Measurements from ENCODE around the gene MRPS16.
A peak's percentile ranks its signal among the peaks of the same experiment; 100 is the strongest.
"Not testable (repeated sequence)": the region's sequence is repeated elsewhere in the genome, so short reads cannot be mapped to it uniquely, and the experiment has no call there.

The MRPS16 gene

DNA sequence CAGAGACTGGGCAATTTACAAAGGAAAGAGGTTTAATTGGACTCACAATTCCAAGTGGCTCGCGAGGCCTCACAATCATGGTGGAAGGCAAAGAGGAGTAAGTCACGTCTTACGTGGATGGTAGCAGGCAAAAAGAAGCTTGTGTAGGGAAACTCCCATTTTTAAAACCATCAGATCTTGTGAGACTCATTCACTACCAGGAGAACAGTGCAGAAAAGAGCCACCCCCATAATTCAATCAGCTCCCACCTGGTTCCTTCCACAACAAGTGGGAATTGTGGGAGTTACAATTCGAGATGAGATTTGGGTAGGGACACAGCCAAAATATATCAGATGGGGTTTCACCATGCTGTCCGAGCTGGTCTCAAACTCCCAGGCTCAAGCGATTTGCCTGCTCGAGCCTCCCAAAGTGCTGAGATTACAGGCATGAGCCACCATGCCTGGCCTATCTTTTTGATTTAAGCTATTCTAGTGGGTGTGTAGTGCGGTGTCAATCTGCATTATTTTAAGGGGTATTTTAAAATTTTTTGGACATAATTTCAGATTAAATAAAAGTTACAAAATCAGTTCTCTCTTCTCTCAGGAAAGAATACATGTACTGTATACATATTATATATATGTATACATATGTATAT is 9.0 kb upstream of the MRPS16 start:
- 92 to 97% methylated on average over 7 to 8 of the region's 9 CpGs for WGBS, 2 experiments (ENCODE audit: insufficient coverage in 2 of 2)
- Histone ChIP-seq H3K27ac (ENCODE audit: low read depth, low read length, severe bottlenecking) (no peak overlapping the region), H3K9me3 (ENCODE audit: control insufficient read depth, low read length) (peaks cover 11% of the 10 kb centered on the region), H3K4me1 (ENCODE audit: control insufficient read depth, insufficient read depth, low read length, poor library complexity, severe bottlenecking) (no peaks in the 10 kb centered on the region), H3K36me3 (ENCODE audit: control insufficient read depth, insufficient read depth, low read length) (no peaks in the 10 kb centered on the region), H3K4me3 (ENCODE audit: extremely low read depth, insufficient read depth, low read length, poor library complexity, severe bottlenecking) (no peak overlapping the region)

DNA sequence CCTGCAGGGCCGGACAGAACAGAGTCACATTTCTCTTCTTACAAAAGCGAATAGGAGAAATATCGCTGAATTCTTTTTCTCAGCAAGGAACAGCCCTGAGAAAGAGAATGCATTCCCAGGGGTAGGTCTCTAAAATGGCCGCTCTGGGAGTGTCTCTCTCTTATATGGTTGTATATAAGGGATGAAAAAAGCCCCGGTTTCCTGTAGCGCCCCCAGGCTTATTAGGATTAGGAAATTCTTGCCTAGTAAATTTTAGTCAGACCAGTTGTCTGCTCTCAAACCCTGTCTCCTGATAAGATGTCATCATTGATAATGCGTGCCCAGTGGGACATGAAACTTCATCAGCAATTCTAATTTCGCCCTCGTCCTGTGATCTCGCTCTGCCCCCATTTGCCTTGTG is 6.2 kb upstream of the MRPS16 start:
- not testable (repeated sequence) for H3K27ac ChIP-seq (ENCODE audit: low read depth, low read length, severe bottlenecking); H3K4me1 ChIP-seq (ENCODE audit: control insufficient read depth, insufficient read depth, low read length, poor library complexity, severe bottlenecking); H3K4me3 ChIP-seq (ENCODE audit: extremely low read depth, insufficient read depth, low read length, poor library complexity, severe bottlenecking); H3K36me3 ChIP-seq (ENCODE audit: control insufficient read depth, insufficient read depth, low read length)
- H3K9me3 ChIP-seq (ENCODE audit: control insufficient read depth, low read length) = peaks cover 11% of the 10 kb centered on the region
- WGBS, 2 experiments (ENCODE audit: insufficient coverage in 2 of 2) = 96% methylated on average over 7 to 8 of the region's 10 CpGs

DNA sequence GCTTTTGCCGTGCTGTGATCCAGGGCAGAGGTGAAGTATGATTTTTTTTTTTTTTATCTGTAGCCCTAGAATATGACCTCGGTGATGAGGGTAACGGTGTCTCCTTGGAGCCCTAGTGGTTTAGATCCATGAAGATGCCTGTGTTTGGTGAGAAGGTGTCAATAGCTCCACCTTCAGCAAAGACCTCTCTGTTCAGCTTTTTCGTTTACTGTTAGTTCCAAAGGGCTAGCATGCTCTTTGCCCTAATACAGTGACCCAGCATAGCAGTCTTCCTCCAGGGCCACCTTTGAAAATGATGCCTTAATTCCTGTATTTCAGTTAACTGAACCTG is 746 bp upstream of the MRPS16 start:
- 0 to 10% methylated on average over 2 to 4 of the region's 4 CpGs for WGBS, 2 experiments (ENCODE audit: insufficient coverage in 2 of 2)
- Histone ChIP-seq H3K4me1 (ENCODE audit: control insufficient read depth, insufficient read depth, low read length, poor library complexity, severe bottlenecking) (peaks cover 10% of the 10 kb centered on the region), H3K9me3 (ENCODE audit: control insufficient read depth, low read length) (no peaks in the 10 kb centered on the region), H3K27ac (ENCODE audit: low read depth, low read length, severe bottlenecking) (peak overlapping the region; percentile 91), H3K4me3 (ENCODE audit: extremely low read depth, insufficient read depth, low read length, poor library complexity, severe bottlenecking) (peak overlapping the region; percentile 70), H3K36me3 (ENCODE audit: control insufficient read depth, insufficient read depth, low read length) (peaks cover 25% of the 10 kb centered on the region)

DNA sequence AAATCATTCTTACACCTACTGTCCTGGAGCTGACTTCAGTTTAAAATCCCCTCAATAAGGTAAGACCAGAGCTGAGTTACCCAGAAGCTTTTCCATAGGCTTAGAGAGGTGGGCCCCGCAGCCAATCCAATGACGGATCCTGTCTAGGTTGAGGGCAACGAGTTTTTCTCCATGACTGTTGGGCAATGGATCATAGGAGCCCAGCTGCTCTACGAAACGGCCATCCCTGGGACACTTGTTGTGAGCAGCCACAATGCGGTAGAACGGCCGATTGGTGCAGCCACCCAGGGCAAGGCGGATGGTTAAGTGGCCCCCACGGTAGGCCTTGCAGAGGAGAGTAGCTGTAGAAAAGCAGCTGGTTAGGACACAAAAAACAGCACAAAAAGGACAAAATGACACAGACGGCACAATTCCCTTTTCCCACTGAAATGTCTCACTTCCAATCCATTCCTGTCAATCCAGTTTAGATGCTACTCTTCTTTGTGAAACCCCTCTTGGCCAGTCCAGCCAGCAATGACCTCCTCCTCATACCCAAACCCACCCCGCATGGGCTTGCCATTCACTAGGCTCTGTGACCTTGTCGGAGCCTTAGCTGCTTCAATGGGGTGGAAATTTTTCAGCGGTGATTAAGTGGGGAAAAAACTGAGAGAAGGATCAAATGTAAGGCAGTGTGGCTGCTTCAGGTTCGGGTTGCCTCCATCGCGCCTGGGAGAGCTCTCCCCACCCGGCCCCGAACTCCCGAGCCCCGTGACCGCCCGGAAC is 580 bp downstream of the MRPS16 start:
- H3K36me3 ChIP-seq (ENCODE audit: control insufficient read depth, insufficient read depth, low read length) = peaks cover 29% of the 10 kb centered on the region
- peak overlapping the region; percentile 70 for H3K4me3 ChIP-seq (ENCODE audit: extremely low read depth, insufficient read depth, low read length, poor library complexity, severe bottlenecking)
- 16 to 24% methylated on average over 19 to 21 of the region's 23 CpGs for WGBS, 2 experiments (ENCODE audit: insufficient coverage in 2 of 2)
- H3K9me3 ChIP-seq (ENCODE audit: control insufficient read depth, low read length) = no peaks in the 10 kb centered on the region
- peak overlapping the region; percentile 91 for H3K27ac ChIP-seq (ENCODE audit: low read depth, low read length, severe bottlenecking)
- peaks cover 15% of the 10 kb centered on the region for H3K4me1 ChIP-seq (ENCODE audit: control insufficient read depth, insufficient read depth, low read length, poor library complexity, severe bottlenecking)

DNA sequence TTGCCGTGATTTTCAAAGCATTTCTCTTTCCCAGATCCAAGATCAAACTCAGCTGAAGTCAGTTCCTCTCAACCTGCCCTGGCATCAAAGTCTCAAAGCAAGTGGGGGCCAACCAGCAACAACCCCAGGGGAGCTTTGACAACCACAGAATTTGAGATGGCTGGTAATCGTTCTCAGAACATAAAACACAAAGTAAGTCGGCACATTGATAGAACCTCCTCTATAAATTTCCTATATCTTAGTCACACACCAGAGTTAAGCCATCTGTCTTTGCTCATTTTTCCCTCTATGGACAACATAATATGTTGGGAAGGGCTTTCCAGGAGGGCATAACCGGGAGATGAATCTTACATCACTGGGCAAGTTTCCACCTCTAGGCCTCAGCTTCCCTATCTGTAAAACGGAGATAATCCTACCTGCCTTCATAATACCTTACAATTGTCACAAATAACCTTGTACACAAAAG is 4.2 kb downstream of the MRPS16 start:
- H3K36me3 ChIP-seq (ENCODE audit: control insufficient read depth, insufficient read depth, low read length) = peaks cover 55% of the 10 kb centered on the region
- no peak overlapping the region for H3K4me3 ChIP-seq (ENCODE audit: extremely low read depth, insufficient read depth, low read length, poor library complexity, severe bottlenecking)
- peak overlapping the region; percentile 94 for H3K27ac ChIP-seq (ENCODE audit: low read depth, low read length, severe bottlenecking)
- H3K4me1 ChIP-seq (ENCODE audit: control insufficient read depth, insufficient read depth, low read length, poor library complexity, severe bottlenecking) = peaks cover 17% of the 10 kb centered on the region
- 94 to 100% methylated on average over 4 of the region's 5 CpGs for WGBS, 2 experiments (ENCODE audit: insufficient coverage in 2 of 2)
- no peaks in the 10 kb centered on the region for H3K9me3 ChIP-seq (ENCODE audit: control insufficient read depth, low read length)

DNA sequence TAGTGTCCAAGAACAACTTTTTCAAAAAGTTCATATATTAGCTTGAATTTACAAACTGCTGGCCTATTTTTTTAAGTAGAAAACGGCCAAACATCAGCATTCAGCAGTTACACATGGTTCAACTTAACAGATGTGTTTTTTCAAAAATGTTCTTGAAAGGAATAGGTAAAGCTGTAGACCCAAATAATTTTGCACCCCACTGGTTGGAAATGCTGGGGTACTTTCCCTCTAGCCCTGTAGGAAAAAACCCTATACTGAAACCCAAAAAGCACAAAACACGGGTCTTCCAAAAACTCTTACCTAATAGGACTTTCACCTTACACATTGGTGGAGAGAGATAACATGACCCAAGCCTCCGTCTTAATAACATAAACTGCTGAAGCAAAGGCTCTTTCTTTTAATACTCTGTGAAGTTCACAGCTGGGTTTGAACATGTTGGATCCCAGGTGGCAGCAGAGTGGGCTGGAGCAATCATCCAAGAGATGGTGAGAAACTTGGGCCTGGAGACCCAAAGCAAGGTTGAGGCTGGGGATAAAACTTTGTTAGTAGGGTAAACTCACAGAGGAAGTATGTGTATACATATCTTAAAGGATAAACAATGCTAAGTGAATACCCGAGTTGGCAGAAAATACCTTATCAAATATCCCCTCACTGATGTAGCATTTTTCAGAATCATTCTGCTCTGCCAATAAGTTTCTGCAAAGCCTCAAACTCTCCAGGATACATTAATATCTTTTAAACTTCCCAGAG is 4.8 kb downstream of the MRPS16 start:
- Histone ChIP-seq H3K4me1 (ENCODE audit: control insufficient read depth, insufficient read depth, low read length, poor library complexity, severe bottlenecking) (peaks cover 17% of the 10 kb centered on the region), H3K27ac (ENCODE audit: low read depth, low read length, severe bottlenecking) (peak overlapping the region; percentile 94), H3K4me3 (ENCODE audit: extremely low read depth, insufficient read depth, low read length, poor library complexity, severe bottlenecking) (peak overlapping the region; percentile 76), H3K9me3 (ENCODE audit: control insufficient read depth, low read length) (no peaks in the 10 kb centered on the region), H3K36me3 (ENCODE audit: control insufficient read depth, insufficient read depth, low read length) (peaks cover 61% of the 10 kb centered on the region)
- 70 to 80% methylated on average over 1 to 2 of the region's 4 CpGs for WGBS, 2 experiments (ENCODE audit: insufficient coverage in 2 of 2)

DNA sequence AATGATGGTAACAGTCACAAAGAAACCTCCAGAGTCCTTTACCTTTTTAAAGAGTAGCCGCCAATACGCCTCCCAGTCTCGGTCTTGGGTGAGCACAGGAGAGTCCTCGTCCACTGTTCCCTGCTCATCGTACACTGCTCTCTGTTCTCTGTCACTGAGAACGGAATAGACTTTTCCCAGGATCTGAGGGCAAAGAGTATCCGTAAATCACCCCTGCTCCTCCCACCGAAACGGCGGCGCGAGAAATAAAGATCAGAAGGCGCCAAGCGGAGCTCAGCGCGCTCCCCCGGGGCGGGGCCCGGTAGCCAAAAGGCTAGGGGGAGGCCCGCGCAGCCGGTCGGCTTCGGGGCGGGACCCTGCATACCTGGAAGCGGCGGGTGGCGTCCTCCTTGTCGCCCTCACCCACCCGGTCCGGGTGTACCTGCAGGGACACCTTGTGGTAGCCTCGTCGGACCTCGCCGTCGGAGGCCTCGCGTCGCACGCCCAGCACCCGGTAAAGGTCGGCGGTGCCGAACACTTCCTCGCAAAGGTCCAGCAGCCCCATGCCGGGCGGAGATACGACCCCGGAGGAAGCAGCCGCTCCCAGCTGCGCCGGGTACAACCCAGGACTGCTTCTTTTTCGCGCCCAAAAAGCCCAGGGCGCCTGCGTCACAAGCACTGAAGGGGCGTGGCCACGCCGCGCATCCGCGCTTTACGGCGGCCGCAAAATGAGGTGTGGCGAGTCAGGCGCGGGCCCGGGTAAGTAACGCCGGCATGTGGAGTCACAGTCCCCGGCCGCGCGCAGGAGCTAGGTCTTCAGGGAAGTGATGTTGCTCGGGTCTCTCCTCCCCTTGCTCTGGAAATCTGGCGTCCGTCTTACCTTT is 5.6 kb downstream of the MRPS16 start, which contains the start of gene DNAJC9:
TSS of gene DNAJC9 (minus strand) at position 610 of the 863 bp plus-strand sequence. CDS start at position 544, 66 bp downstream.
- H3K4me3 ChIP-seq (ENCODE audit: extremely low read depth, insufficient read depth, low read length, poor library complexity, severe bottlenecking) = peak within 1 kb of the TSS; percentile 76
- H3K9me3 ChIP-seq (ENCODE audit: control insufficient read depth, low read length) = no peaks in the 10 kb centered on the region
- H3K4me1 ChIP-seq (ENCODE audit: control insufficient read depth, insufficient read depth, low read length, poor library complexity, severe bottlenecking) = peaks cover 17% of the 10 kb centered on the region
- H3K27ac ChIP-seq (ENCODE audit: low read depth, low read length, severe bottlenecking) = peak within 1 kb of the TSS; percentile 94
- WGBS, 2 experiments (ENCODE audit: insufficient coverage in 2 of 2) = 0% methylated on average over 61 to 69 of the region's 78 CpGs
- H3K36me3 ChIP-seq (ENCODE audit: control insufficient read depth, insufficient read depth, low read length) = peaks cover 69% of the 10 kb centered on the region

DNA sequence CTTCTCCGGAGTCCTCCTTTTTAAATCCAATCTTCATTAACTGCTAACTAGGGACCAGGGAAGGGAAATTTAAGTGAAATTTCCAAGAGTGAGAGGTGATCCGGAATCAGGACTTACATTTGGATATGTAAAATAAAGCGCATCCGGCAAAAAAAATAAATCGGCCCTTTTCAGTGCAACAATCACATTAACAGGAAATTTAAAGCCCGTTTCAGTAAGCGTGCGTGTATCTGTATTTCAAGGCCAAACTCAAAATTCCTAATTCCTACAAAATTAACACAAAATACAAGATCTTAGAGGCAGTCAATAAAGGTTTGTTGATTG is 6.2 kb downstream of the MRPS16 start:
- 0% methylated on average over 3 of the region's 8 CpGs; no CpG with 5 or more reads in 1 of the 2 experiments for WGBS, 2 experiments (ENCODE audit: insufficient coverage in 2 of 2)
- Histone ChIP-seq H3K9me3 (ENCODE audit: control insufficient read depth, low read length) (no peaks in the 10 kb centered on the region), H3K4me1 (ENCODE audit: control insufficient read depth, insufficient read depth, low read length, poor library complexity, severe bottlenecking) (peaks cover 17% of the 10 kb centered on the region), H3K27ac (ENCODE audit: low read depth, low read length, severe bottlenecking) (peak overlapping the region; percentile 94), H3K4me3 (ENCODE audit: extremely low read depth, insufficient read depth, low read length, poor library complexity, severe bottlenecking) (peak overlapping the region; percentile 76), H3K36me3 (ENCODE audit: control insufficient read depth, insufficient read depth, low read length) (peaks cover 72% of the 10 kb centered on the region)

DNA sequence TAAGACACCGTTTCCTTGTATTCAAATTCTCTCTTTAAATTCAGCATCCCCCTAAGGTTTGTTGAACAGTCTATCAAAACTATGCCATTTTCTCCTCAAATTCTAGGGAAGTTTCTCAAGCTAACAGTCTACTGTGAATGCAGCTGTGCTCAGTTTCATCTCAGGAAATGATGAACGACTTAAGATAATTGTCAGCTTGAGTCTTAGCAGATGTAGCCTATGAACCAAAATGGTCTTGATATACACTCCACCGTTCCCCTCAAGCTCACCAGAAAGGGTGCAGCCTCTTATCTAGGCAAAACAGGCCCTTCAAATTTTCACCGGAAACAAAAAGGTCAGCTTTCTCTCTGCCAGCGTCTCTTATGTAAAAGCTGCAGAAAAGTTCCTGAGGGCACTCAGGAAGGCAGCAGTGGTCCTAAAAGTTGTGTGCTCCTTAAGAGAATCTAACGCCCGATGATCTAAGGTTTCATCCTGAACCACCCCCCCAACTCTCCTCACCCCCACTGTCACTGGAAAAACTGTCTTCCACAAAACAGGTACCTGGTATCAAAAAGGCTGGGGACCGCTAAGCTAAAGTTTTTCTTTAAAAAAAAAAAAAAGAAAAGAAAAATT is 7.5 kb downstream of the MRPS16 start:
- Histone ChIP-seq H3K4me3 (ENCODE audit: extremely low read depth, insufficient read depth, low read length, poor library complexity, severe bottlenecking) (peak overlapping the region; percentile 76), H3K9me3 (ENCODE audit: control insufficient read depth, low read length) (no peaks in the 10 kb centered on the region), H3K36me3 (ENCODE audit: control insufficient read depth, insufficient read depth, low read length) (peaks cover 75% of the 10 kb centered on the region), H3K27ac (ENCODE audit: low read depth, low read length, severe bottlenecking) (peak overlapping the region; percentile 1), H3K4me1 (ENCODE audit: control insufficient read depth, insufficient read depth, low read length, poor library complexity, severe bottlenecking) (peaks cover 12% of the 10 kb centered on the region)
- WGBS, 2 experiments (ENCODE audit: insufficient coverage in 2 of 2) = 78% methylated on average over 4 of the region's 8 CpGs

DNA sequence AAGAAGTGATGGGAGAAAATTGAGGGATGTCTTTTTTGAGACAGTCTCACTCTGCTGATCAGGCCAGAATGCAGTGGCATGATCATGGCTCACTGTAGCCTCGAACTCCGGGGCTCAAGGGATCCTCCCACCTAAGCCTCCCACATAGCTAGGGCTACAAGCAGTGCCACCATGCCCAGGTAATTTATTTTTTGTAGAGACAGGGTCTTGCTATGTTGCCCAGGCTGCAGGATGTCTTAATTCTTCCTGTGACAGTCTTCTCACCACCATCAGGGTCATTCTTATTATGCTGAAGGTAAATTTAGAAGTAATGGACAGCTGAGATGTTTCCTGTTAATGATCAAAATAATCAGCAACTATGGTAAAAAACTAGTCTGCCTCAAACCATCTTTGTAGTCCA is 12.5 kb downstream of the MRPS16 start:
- Histone ChIP-seq H3K4me1 (ENCODE audit: control insufficient read depth, insufficient read depth, low read length, poor library complexity, severe bottlenecking) (peaks cover 6% of the 10 kb centered on the region), H3K9me3 (ENCODE audit: control insufficient read depth, low read length) (no peaks in the 10 kb centered on the region), H3K36me3 (ENCODE audit: control insufficient read depth, insufficient read depth, low read length) (peaks cover 94% of the 10 kb centered on the region), H3K27ac (ENCODE audit: low read depth, low read length, severe bottlenecking) (no peak overlapping the region), H3K4me3 (ENCODE audit: extremely low read depth, insufficient read depth, low read length, poor library complexity, severe bottlenecking) (no peak overlapping the region)
- WGBS, 2 experiments (ENCODE audit: insufficient coverage in 2 of 2) = 100% methylated on average over 1 of the region's 2 CpGs; no CpG with 5 or more reads in 1 of the 2 experiments

Measured in mesodermal cell (in vitro differentiated cells).